Fibroblast of skin of back (primary cell): Measurements from ENCODE around the gene OPN5. TPM values are rescaled to one million over a fixed set of nuclear protein-coding genes. Genes with fewer than 3 reads are reported as not detected.
"Not testable (repeated sequence)": the region's sequence is repeated elsewhere in the genome, so short reads cannot be mapped to it uniquely, and the experiment has no call there.

Source experiments
- DNase-seq: peaks from one replicate; pipeline ENCODE4 v3.0.0-alpha.2; 2013
- polyA plus RNA-seq, 2 experiments: library from polyadenylated mRNA; unstranded; fragments of 120-200 nt; gene quantifications; one replicate each; pipeline ENCODE4 v1.2.1, GENCODE V29; 2013; ENCODE audit not compliant: insufficient read length in 2 of 2

OPN5 gene, protein sequence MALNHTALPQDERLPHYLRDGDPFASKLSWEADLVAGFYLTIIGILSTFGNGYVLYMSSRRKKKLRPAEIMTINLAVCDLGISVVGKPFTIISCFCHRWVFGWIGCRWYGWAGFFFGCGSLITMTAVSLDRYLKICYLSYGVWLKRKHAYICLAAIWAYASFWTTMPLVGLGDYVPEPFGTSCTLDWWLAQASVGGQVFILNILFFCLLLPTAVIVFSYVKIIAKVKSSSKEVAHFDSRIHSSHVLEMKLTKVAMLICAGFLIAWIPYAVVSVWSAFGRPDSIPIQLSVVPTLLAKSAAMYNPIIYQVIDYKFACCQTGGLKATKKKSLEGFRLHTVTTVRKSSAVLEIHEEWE
- not detected for polyA plus RNA-seq (2013, experiment 1 of 2; ENCODE audit: insufficient read length)
- not detected for polyA plus RNA-seq (2013, experiment 2 of 2; ENCODE audit: insufficient read length)

DNA sequence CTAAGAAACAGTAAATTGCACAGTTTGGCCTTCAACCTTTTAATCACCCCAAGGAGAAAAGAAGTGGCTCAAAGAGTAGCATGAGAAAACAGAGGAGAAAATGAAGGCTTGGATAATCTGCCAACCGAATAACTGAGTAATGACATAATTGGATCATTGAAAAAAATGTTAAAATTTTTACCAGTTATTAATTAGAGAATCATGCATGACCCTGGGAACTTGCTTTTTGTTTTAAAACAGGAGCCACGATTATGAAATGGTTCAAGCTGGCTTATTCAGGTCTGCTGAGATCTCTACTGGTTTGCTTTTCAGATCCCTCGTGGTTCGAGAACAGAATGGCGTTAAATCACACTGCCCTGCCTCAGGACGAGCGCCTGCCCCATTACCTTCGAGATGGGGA, at the start of gene OPN5:
Gene OPN5 (plus strand): TSS at position 301 of the 400 bp plus-strand sequence. CDS start 35 bp downstream, at position 336.
- DNase-seq: no peak

DNA sequence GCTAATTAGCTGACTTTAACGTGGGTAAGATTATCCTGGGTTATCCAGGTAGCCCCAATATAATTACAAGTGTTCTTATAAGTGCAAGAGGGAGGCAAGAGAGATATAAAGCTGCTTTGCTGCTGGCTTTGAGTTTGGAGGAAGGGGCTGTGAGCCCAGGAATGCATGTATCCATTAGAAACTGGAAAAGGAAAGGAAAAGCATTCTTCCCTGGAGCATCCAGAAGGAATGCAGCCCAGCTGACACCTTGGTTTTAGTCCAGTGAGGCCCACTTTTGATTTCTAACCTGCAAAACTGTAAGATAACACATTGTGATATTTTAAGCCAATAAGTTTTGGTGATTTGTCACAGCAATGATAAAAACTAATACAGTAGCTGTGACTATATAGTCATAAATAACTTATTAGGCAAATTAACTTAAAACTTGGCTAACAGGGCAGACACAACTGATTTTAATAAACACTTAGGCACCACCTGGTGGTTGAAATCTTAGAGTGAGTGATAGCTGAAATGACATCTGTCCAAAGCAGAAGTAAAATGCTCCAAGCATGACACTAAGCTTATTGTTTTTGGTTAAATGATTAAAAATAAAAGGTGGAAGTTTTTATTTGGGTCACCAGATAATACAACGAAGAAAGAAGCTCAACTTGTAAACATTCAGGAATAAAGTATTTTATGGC, 47.8 kb upstream of the OPN5 start:
- no peak for DNase-seq

DNA sequence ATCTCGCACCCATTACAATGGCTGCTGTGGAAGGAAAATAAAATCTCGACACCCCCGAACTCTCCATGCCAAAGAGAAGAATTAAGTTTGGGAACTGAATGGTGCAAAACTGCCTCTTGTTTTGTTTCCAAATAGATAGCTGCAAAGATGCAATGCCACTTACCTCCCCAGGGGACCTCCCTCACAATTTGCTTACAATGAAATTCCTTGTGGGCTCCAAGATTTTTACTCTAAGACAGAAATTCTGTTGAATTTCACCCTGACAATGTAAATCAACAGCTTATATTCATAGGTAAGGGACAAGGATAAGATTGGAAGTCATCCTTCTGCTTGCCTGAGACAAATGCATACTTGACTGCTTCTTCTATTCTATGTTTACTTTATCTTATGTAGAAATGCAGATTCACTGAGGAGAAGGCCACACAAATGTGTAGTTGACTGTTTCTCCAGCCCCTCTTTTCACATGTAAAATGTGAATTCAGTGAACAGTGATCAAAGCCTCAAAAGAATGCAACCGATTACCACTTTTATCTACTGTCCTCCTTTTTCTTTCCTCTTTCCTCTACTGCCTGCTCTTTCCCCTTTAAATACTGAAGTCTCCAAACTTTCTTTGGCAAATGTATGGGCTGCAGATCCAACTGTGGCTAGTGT, 46.9 kb upstream of the OPN5 start:
- no peak for DNase-seq

DNA sequence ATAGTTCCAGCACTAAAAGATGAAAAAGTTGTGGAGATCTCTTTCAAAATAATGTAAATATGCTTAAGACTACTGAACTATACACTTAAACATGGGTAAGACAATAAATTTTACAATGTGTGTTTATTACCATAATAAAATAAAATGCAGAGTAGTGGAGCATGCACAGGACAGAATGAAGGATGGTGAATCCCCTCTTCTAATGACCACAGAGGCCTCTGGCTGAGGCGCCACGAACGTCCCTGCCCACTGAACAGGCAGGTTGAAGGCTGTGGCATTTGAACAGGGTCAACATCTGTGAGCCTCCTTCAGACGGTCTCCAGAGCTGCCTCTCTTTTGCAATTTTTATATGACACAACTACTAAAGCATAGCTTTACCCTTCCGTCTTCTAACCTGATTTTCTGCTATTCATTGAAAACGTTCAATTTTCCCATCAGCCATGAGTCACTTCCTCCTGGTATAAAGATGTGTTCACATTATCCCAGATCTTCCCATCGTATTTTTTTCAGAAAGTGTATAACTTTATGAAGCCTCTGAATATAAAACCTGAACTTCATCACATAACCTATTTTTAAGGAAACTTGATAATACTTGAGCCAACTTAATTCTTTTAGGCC, 45.6 kb upstream of the OPN5 start:
- DNase-seq: no peak

DNA sequence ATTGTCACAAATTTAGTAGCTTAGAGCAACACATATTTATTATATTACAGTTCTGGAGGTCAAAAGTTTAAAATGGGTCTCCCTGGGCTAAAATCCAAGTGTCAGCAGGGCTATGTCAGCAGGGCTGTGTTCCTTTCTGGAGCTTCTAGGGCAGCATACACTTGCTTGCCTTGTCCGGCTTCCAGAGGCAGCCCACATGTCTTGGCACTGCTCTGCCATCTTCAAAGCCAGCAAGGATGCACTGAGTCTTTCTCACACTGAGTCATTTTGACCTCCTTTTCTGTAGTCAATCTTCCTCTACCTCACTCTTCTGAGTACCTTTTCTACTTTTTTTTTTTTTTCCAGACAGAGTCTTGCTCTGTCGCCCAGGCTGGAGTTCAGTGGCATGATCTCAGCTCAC, 44.4 kb upstream of the OPN5 start:
- no peak for DNase-seq

DNA sequence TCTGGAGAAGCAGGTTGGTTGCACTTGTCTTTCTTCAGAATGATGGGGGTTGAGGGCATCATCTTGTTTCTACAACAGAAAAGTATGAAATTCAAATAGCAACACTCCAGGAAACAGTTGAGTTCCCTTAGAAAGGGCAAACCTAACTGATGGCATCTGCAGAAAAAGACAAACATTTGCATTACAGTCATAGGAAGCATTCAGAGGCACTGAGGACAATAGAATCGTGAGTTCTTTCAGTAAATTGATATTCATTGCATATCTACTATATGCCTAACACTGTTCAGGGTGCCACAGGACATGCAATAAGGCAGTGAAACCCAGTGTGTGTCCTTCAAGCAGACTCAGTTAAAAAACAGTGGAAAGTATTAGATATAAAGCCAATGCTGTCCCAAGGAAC, 41.1 kb upstream of the OPN5 start:
- DNase-seq: no peak

DNA sequence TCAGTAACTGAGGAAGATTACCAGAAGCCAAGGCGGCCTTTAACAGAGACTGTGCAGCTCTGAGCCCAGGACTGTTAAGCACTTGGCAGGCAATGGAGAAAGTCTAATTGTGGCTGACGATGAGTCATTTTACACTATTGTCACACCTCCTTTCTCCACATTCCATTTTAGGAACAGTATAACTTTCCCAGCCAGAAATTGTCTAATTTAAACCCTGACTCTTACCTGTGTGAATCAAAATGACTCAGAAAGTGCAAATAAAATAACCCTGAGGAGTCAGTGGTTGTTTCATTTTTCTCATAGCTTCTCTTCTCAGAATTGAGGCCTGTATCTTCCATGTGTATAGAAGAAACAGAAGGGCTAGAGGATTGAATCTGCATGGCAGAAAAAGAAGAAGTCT, 40.0 kb upstream of the OPN5 start:
- DNase-seq: no peak

DNA sequence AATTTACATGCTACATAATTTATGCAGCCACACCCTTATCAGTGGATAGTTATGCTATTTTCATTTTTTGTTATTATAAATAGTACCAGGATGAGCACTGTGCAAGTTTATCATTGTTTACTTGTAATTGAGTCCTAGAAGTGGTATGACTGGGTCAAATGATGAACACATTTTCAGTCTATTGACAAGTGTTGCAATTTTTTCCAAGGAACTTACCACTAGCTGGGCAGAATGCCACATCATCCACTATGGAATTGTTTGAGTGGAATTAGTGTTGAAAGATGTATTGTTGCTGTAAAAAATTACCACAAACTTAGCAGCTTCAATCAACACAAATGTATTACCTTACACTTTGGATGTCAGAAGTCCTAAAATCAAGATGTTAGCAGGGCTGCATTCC, 38.1 kb upstream of the OPN5 start:
- peak; percentile 9 for DNase-seq

DNA sequence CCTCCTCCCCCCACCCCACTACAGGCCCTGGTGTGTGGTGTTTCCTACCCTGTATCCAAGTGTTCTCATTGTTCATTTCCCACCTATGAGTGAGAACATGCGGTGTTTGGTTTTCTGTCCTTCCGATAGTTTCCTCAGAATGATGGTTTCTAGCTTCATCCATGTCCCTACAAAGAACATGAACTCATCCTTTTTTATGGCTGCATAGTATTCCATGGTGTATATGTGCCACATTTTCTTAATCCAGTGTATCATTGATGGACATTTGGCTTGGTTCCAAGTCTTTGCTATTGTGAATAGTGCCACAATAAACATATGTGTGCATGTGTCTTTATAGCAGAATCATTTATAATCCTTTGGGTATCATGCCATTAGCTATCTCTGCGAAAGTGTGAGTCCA, 36.6 kb upstream of the OPN5 start:
- not testable (repeated sequence) for DNase-seq

DNA sequence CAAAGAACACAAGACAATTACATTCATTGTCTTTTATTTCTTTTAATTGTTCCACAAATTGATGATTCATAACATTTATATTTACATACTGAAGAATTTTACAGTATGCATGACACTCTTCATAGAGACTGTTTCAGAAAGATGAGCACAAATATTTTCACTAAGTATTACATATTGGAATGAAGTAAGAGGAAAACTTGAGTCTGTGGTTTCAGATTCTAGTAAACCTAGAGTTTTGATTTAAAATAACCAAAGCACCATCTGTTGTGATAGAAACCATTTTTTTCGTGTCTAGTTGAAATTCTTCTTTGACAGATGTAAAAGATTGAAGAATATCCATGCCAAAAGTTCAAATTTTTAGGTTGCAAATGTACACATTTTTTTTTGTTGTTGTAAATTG, 32.1 kb upstream of the OPN5 start:
- DNase-seq: no peak

DNA sequence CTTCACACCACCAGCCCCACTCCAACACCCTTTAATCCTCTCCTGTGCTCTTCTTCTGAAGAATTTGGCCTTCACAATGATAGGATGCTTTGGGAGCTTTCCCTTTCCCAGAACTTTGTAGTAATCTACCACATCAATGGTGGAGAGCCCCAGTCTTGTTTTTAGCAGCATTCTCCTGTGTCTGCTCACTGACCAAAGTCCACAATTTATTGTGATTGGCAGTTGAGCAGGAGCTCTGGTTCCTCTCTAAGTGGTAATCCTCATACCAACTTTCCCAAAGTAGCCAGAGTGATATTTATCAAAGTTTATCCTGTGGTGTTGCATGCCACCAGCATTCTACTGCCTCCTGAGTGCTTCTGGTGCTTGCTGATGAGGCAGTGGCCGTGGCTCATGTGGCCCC, 29.0 kb upstream of the OPN5 start:
- no peak for DNase-seq

DNA sequence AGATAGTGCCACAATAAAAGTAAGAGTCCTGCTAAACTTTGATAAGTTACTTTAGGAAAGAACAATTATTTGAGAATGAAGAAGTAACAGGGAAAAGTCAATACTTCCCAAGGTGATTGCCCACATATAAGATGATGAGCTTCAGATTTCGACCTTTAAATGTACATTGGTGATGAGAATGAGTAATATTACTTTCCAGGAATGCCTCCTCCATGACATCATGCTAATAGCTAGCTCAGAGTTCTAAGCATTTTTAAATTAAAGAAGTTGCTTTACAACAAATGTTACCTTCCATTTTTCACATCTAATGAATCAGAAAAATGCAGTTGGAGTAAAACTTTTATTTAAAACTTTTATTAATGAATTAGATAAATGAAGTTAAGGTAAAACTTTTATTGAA, 22.5 kb upstream of the OPN5 start:
- DNase-seq: no peak

DNA sequence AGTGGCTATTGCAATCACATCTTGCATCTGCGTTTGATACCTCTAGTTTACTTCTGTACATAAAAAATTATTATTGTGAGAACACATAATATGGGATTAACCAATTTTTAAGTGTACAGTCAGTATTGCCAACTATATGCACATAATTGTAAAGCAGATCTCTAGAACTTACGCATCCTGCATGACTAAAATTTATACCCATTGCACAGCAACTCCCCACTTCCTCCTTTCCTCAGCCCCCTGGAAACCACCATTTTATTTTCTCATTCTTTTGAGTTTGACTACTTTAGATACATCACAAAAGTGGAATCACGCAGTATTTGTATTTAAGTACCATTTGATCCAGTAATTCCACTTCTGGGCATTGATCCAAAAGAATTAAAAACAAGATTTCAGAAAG, 19.3 kb upstream of the OPN5 start:
- no peak for DNase-seq

DNA sequence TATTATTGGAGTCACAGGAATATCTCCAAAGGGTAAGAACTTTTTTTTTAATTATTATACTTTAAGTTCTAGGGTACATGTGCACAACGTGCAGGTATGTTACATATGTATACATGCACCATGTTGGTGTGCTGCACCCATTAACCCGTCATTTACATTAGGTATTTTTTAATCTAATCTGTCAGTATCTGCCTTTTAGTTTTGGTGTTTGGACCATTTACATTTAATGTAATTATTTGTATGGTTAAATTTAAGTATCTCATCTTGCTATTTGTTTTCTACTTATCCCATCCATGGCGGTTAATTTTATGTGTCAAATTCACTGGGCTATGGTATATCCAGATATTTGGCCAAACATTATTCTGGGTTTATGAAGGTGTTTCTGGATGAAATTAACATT, 15.4 kb upstream of the OPN5 start:
- no peak for DNase-seq

DNA sequence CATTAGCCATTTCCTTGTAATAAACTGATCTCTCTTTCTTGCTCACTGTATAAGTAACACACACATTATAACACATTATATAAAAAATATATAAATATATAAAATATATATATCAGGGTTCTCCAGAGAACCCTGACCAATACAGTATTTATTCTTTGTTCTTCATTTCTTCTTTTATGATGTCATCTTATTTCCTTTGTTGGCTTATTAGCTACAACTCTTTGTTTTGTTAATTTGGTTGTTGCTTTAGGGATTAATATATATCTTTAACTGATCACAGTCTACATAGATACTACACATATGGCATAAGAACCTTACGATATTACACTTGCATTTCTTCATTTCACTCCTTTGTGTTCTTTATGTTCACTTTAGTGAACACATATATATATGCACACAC, 14.7 kb upstream of the OPN5 start:
- DNase-seq: no peak

DNA sequence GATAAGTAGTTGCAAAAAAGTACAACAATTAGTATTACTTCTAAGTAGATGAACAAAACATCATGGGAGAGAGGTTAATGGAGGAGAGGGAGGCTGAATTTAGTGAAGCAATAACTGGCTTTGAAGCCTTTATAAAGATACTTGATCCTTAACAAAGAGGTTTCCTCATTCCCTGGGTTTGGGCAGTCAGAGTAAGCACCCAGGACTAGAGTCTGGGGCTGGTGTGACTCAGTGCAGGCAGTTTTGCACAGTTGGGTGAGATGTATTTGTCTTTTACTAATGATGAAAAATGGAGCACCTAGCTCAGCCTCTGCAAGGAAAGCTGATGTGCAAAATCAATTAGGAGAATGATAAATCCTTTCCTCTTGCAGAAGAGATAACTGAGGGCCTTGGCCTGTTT, 11.8 kb upstream of the OPN5 start:
- no peak for DNase-seq

DNA sequence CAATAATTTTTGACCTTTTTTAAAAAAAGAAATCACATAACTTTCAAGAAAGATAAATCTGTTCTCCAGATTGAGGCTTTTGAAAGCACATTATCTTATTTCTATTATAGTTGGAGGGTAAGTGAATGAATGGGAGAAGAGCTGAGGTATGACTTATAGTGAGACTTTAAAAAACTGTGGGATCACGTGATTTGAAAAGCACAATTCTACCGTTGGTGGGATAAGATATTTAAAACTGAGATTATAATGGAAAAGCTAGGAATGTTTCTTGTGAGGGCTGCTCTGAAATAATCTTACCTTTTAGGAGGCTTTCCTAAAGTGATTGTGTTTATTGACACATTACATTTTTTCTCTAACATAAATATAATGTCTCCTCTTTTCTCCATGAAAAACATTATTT, 9.5 kb upstream of the OPN5 start:
- no peak for DNase-seq

DNA sequence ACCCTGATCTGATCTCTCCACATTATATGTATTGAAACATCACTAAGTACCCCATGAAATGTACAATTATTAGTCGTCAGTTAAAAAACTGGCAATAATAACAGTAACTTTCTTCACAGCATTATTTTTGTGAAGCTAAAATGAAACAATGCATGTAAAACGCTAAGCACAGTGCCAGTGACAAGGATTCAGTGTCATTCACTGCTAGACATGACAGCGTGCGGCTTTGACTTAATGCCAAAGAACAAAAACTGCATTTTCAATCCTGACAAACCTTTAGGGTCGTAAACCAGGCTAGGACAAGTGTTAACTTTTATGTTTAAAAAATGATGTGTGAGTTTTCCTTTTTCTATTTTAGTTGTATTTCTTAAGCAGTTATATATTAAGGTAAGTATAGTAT, 8.8 kb upstream of the OPN5 start:
- no peak for DNase-seq

DNA sequence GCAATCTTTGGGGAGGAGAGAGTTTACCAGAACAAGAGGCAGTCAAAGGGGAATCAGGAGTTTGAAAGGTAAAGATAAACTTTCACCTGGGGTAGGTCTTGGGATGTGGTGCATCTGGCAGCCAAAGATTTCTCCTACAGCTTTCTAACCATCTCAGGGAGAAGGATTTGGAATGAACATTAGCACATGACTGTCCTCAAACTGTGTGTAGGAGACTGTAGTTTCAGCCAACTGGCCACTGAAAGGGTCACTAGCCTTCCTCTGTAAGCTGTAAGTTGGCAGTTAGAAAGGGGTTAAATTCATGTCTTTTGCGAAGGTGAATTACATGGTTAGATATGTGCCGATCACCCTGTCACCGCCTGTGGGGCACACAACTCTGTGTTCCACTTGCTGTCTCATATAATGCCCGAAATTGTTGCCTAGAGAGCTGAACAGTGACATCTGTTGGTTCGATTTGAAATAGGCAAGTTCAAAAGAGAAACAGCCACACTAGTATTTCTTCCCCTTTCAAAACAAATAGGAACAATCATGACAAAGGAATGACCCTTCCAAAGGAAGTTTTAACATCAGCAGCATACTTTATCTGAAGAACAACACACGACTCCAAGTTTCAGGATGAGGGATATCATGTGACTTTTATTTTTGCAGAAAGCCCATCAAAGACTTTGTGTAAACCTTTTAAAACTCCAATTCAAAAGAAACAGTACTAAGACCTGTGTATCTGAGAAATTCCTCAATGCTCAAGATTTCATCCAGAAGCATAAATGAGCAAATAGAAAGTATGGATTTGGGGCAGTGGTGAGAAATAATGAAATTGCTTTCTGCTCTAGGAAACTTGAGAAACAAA, 1.1 kb upstream of the OPN5 start:
- peak; percentile 79 for DNase-seq

DNA sequence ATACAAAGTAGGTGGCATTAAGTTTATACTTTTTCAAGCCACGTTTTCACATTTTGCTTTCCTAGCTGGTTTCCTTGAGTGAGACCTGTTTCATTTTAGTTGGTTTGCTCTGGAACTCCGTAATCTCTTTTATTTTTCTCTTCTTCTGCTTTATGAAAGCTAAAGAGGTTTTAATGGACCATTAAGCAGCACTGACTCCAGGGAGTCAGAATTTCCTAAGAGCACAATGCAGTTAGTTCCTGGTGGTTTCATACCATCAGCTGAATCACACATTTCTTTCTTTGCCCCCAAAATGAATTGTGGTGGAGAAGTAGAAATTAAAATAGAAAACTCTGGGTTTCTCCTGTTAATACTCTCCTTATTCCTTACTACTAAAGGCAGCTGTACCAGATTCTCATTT, 3.4 kb downstream of the OPN5 start:
- DNase-seq: no peak

DNA sequence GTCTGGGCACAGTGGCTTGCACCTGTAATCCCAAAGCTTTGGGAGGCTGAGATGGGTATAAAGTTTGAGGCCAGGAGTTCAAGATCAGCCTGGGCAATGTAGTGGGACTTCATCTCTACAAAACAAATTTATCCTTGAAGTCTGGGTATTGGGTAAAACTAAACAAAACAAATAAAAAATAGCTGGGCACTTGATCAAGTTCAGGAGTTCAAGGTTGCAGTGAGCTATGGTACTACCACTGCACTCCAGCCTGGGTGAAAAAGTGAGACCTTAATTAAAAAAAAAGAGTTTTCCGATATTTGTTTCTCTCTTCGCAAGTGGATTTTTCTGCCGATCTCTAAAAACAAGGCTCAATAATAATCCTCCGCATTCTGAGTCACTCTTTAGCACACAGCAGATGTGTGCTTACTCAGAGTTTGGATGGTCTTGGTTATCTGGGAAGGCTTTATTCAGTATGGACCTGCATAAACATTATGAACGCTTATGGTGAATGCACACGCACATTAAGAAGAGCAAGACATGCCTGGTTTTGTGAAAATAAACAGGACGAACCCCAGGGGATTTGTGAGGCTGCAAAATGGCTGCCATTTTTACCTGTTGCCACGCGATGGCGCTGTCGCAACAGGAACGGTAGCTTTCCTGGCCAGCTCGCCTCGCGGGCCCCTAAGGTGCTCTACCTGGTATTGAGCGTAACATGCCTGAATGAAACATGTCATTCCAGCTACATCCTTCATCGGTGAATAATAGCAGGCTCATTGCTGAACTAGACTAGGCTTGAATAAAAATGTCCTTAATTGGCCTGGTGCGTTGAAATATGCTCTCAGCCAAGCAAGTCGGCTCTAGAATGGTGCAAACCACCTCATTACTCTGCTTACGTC, 6.0 kb downstream of the OPN5 start:
- DNase-seq: peak; percentile 56
